HepG2 (cell line): ENCODE results near the gene GNA12.

Experiments
- CTCF ChIP-seq: sonication (generic); formaldehyde crosslinking; IDR thresholded peaks from 2 replicates; pipeline ENCODE4 v1.5.0; 2020; ENCODE audit warnings: mild to moderate bottlenecking, missing genetic modification reagents, moderate library complexity
- NFRKB ChIP-seq: fragments of 450-650 bp; IDR thresholded peaks from 2 replicates; pipeline ENCODE4 v1.6.1; 2017

GRCh38 chr7:2775785-2776184, 68.3 kb downstream of the GNA12 start:
- no peak for TF ChIP-seq NFRKB
- TF ChIP-seq CTCF = no peak
